HepG2 (cell line): ENCODE measurements around the gene FBH1. TPM values are rescaled to one million over a fixed set of nuclear protein-coding genes. Genes with fewer than 3 reads are reported as not detected.
"Not testable (repeated sequence)": the region's sequence is repeated elsewhere in the genome, so short reads cannot be mapped to it uniquely, and the experiment has no call there.

Experiments used
- ATAC-seq: fragments of 200-7000 bp; cut with Tn5 transposase; 3 replicates; pipeline ENCODE4 v1.9.1; 2020; ENCODE audit warnings: mild to moderate bottlenecking, moderate library complexity
- BruUV-seq: library from RNA; stranded (reverse); fragments of 400-500 nt; replicated peaks from 2 replicates; lab custom pipeline; 2021; lab: Mats Ljungman, UMichigan
- CTCF ChIA-PET: fragments of 300-600 bp; formaldehyde crosslinking; extraction: SDS; loops from one replicate; lab custom pipeline; 2021; ENCODE audit warnings: low total read pairs, inconsistent platforms, low intra/inter-chr PET ratio; lab: Yijun Ruan, JAX
- POLR2A ChIA-PET: fragments of 350-600 bp; sonication (Branson Sonifier 250); formaldehyde crosslinking; loops from one replicate; lab custom pipeline; 2020; ENCODE audit warnings: antibody characterized with exemption, inconsistent platforms; lab: Yijun Ruan, JAX
- DNase-seq: peaks from one replicate; pipeline ENCODE4 v3.0.0-alpha.2; 2015; ENCODE audit warnings: low spot score
- FAIRE-seq: peaks from 3 replicates; lab custom pipeline; 2011; peaks lifted over from hg19 to GRCh38; lab: Jason Lieb, UNC
- H2AFZ ChIP-seq: one replicate; pipeline ENCODE4 v1.6.1; 2011; ENCODE audit warnings: low read length, inconsistent platforms
- H3K27ac ChIP-seq: fragments of 300-600 bp; 3 replicates; pipeline ENCODE4 v1.8.0; 2011; ENCODE audit warnings: mixed run types, mild to moderate bottlenecking, mixed read lengths, low read length, inconsistent platforms; ENCODE audit not compliant: insufficient read depth; ENCODE audit errors: extremely low read length
- H3K27me3 ChIP-seq, 2 experiments: fragments of 200-600 bp in 1 of 2; 2 replicates in 1 of 2; 3 replicates in 1 of 2; pipeline versions ENCODE4 v1.6.0 to v1.8.0; 2011; ENCODE audit warnings: low read length in 2 of 2, mild to moderate bottlenecking in 2 of 2, moderate library complexity in 2 of 2, inconsistent platforms in 1 of 2; ENCODE audit not compliant: insufficient read depth in 2 of 2, control insufficient read depth in 1 of 2
- H3K36me3 ChIP-seq, 2 experiments: fragments of 200-600 bp in 1 of 2; replicated peaks in 1 of 2; 2 replicates in 1 of 2; 3 replicates in 1 of 2; pipeline versions ENCODE4 v1.5.1 to v1.8.0; 2011; ENCODE audit warnings: low read length in 2 of 2, inconsistent platforms in 1 of 2; ENCODE audit not compliant: insufficient read depth in 2 of 2, control insufficient read depth in 1 of 2
- H3K4me1 ChIP-seq: 2 replicates; pipeline ENCODE4 v1.5.1; 2012; ENCODE audit warnings: low read length, inconsistent platforms; ENCODE audit not compliant: insufficient read depth
- H3K4me2 ChIP-seq: 2 replicates; pipeline ENCODE4 v1.6.0; 2011; ENCODE audit warnings: low read depth, low read length, inconsistent platforms
- H3K4me3 ChIP-seq, 3 experiments: fragments of 200-600 bp in 1 of 3; sonication (generic), shearing (Covaris generic) in 1 of 3; replicated peaks in 1 of 3; 2 replicates each; pipeline ENCODE4 v1.5.1; 2011 to 2016; ENCODE audit warnings: low read length in 3 of 3, inconsistent platforms in 2 of 3, low read depth in 2 of 3, mild to moderate bottlenecking in 2 of 3, control low read depth in 1 of 3, mixed read lengths in 1 of 3; ENCODE audit not compliant: insufficient read depth in 1 of 3
- H3K79me2 ChIP-seq: one replicate; pipeline ENCODE4 v1.6.1; 2011; ENCODE audit warnings: low read length, inconsistent platforms; ENCODE audit not compliant: insufficient read depth
- H3K9ac ChIP-seq: 2 replicates; pipeline ENCODE4 v1.6.0; 2011; ENCODE audit warnings: mild to moderate bottlenecking, low read depth, low read length, inconsistent platforms; ENCODE audit not compliant: insufficient read depth
- H3K9me3 ChIP-seq: 2 replicates; pipeline ENCODE4 v1.5.1; 2012; ENCODE audit warnings: mild to moderate bottlenecking, low read length
- H4K20me1 ChIP-seq: 2 replicates; pipeline ENCODE4 v1.6.0; 2011; ENCODE audit warnings: inconsistent platforms, mild to moderate bottlenecking, low read length, moderate library complexity; ENCODE audit not compliant: insufficient read depth
- ATF3 ChIP-seq: sonication (generic); formaldehyde crosslinking; IDR thresholded peaks from 2 replicates; pipeline ENCODE4 v1.4.0; 2020; ENCODE audit warnings: missing genetic modification reagents
- DBP ChIP-seq: sonication (generic); formaldehyde crosslinking; IDR thresholded peaks from 2 replicates; pipeline ENCODE4 v1.4.0; 2020; ENCODE audit warnings: missing genetic modification reagents; ENCODE audit errors: not compliant biosample characterization
- KMT2A ChIP-seq: sonication (generic); formaldehyde crosslinking; IDR thresholded peaks from 2 replicates; pipeline ENCODE4 v1.4.0; 2020; ENCODE audit warnings: missing genetic modification reagents
- RBM22 ChIP-seq: fragments of 200-400 bp; formaldehyde crosslinking; optimal IDR thresholded peaks from 2 replicates; pipeline ENCODE3; 2017; ENCODE audit warnings: mild to moderate bottlenecking, low read length, moderate library complexity
- SPEN ChIP-seq: sonication (generic); formaldehyde crosslinking; IDR thresholded peaks from 2 replicates; pipeline ENCODE4 v1.5.1; 2020; ENCODE audit warnings: low read depth, mild to moderate bottlenecking, missing genetic modification reagents
- THAP11 ChIP-seq: IDR thresholded peaks from 2 replicates; pipeline ENCODE4 v1.6.1; 2016; ENCODE audit warnings: missing biosample characterization, missing genetic modification reagents
- WGBS: methylation state at CpG from one replicate; pipeline ENCODE4 v1.1.6; 2017; ENCODE audit warnings: low lambda C conversion rate; 5-methylcytosine and 5-hydroxymethylcytosine counted together
- in situ Hi-C: cut with HindIII; loops from 2 replicates; pipeline ENCODE4 v1.10.0; 2017; ENCODE audit warnings: low pct_unique_long_range_greater_than_20kb; ENCODE audit not compliant: extremely low pct_ligation_motif_present
- intact Hi-C: fragments of 100-400 bp; cut with micrococcal nuclease; formaldehyde crosslinking; loops from one replicate; pipeline ENCODE4 v1.10.0; 2022; ENCODE audit not compliant: unreplicated experiment
- polyA plus RNA-seq, 8 experiments: library from polyadenylated mRNA; depleted of rRNA in 3 of 8; stranded (reverse) in 7 of 8; unstranded in 1 of 8; fragments of >200 nt; fragmentation: Illumina TruSeq in 4 of 8; extraction: Trizol in 4 of 8; gene quantifications; 2 replicates each; pipeline versions ENCODE4 v1.2.1 to v1.2.3, GENCODE V29; 2011 to 2016; ENCODE audit warnings: low read depth in 4 of 8, missing spikeins in 1 of 8, mixed read lengths in 1 of 8; ENCODE audit not compliant: insufficient read depth in 1 of 8
- total RNA-seq, 5 experiments: library from RNA; depleted of rRNA; stranded (reverse); fragments of >200 nt; fragmentation: Illumina TruSeq; extraction: Trizol; gene quantifications; 2 replicates each; pipeline ENCODE4 v1.2.3, GENCODE V29; 2016; ENCODE audit warnings: low read depth in 1 of 5

FBH1 gene
- total and polyA plus RNA-seq, 2 of the 13 experiments (the other 11 are each of a cell fraction or from before 2014, with no cell fraction given): 48.8 to 60.3 TPM

- TF ChIP-seq SPEN (CRISPR knock-in tag): no peak
- TF ChIP-seq THAP11 (CRISPR knock-in tag): no peak
- no peak for TF ChIP-seq ATF3
- no peak for TF ChIP-seq RBM22
- no peak for TF ChIP-seq DBP (CRISPR knock-in tag)
- no peak for TF ChIP-seq KMT2A (CRISPR knock-in tag)
Observed at GRCh38 chr10:5960070-5960972, 70.3 kb downstream of the FBH1 start (continued).

- intact Hi-C loops, H3K4me3 ChIP-seq, FAIRE-seq, H3K36me3 ChIP-seq, H3K9ac ChIP-seq, H3K79me2 ChIP-seq, CTCF ChIA-PET, H2AFZ ChIP-seq, H4K20me1 ChIP-seq, H3K27me3 ChIP-seq, H3K27ac ChIP-seq, POLR2A ChIA-PET, ATAC-seq, H3K9me3 ChIP-seq, H3K4me1 ChIP-seq, BruUV-seq, in situ Hi-C loops, DNase-seq, H3K4me2 ChIP-seq: not testable (repeated sequence)
- WGBS: 21% methylated on average over 9 of the region's 10 CpGs
Observed at GRCh38 chr10:5960973-5961275, 70.9 kb downstream of the FBH1 start.
